ENCODE measurements around the gene GDPD5. TPM values are rescaled to one million over a fixed set of nuclear protein-coding genes. Genes with fewer than 3 reads are reported as not detected.

The GDPD5 gene
- total and polyA plus RNA-seq, 2 donors (not counting 3 experiments of a cell fraction or from before 2014, with no cell fraction given) = 60.2 to 79.2 TPM

GRCh38 chr11:75504501-75504900 lies 21.2 kb downstream of the GDPD5 start:
- Histone ChIP-seq H3K9me1 (replicated peaks; ENCODE audit: control insufficient read depth, extremely low read depth, insufficient read depth, low read length) (no peaks in the 10 kb centered on the region), H4K20me1 (replicated peaks; ENCODE audit: control insufficient read depth, extremely low read depth, insufficient read depth, low read length) (no peaks in the 10 kb centered on the region), H2AFZ (ENCODE audit: low read depth, low read length) (no peak overlapping the region), H3K9me3 (replicated peaks; ENCODE audit: control insufficient read depth, insufficient read depth, low read length) (no peaks in the 10 kb centered on the region), H3K27ac (ENCODE audit: insufficient read depth, low read depth, low read length) (no peak overlapping the region), H3K79me2 (ENCODE audit: control insufficient read depth, insufficient read depth, low read length) (no peaks in the 10 kb centered on the region), H3K36me3 (ENCODE audit: control insufficient read depth in 2 of 2, extremely low read depth in 1 of 2, insufficient read depth in 2 of 2, low read length in 2 of 2) (peaks cover 0 to 5% of the 10 kb centered on the region in 2 experiments), H3K27me3 (ENCODE audit: control insufficient read depth in 2 of 2, insufficient read depth in 2 of 2, low read length in 2 of 2) (no peaks in the 10 kb centered on the region), H3K9ac (replicated peaks; ENCODE audit: extremely low read depth, insufficient read depth, low read length) (no peak overlapping the region), H3K4me3 (replicated peaks in 1 of 3; ENCODE audit: insufficient read depth in 1 of 3, low read depth in 1 of 3, low read length in 3 of 3) (no peak overlapping the region), H3K4me2 (ENCODE audit: insufficient read depth, low read length) (no peak overlapping the region), H3K4me1 (ENCODE audit: control insufficient read depth, extremely low read depth, insufficient read depth, low read length) (peaks cover 11% of the 10 kb centered on the region)
- ChIA-PET POLR2A (interaction anchor here (0.7 kb wide), 1 partner anchor 12 kb away, joined by 3 read pairs; no protein-coding TSS in a partner anchor), CTCF (no interaction called here)
- TF ChIP-seq, protein P1, sequence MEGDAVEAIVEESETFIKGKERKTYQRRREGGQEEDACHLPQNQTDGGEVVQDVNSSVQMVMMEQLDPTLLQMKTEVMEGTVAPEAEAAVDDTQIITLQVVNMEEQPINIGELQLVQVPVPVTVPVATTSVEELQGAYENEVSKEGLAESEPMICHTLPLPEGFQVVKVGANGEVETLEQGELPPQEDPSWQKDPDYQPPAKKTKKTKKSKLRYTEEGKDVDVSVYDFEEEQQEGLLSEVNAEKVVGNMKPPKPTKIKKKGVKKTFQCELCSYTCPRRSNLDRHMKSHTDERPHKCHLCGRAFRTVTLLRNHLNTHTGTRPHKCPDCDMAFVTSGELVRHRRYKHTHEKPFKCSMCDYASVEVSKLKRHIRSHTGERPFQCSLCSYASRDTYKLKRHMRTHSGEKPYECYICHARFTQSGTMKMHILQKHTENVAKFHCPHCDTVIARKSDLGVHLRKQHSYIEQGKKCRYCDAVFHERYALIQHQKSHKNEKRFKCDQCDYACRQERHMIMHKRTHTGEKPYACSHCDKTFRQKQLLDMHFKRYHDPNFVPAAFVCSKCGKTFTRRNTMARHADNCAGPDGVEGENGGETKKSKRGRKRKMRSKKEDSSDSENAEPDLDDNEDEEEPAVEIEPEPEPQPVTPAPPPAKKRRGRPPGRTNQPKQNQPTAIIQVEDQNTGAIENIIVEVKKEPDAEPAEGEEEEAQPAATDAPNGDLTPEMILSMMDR (IDR thresholded peaks at IDR 0.05; ENCODE audit: extremely low read depth in 1 of 2, insufficient read depth in 1 of 2, low read depth in 1 of 2, low read length in 2 of 2) = no peak
- no peak for TF ChIP-seq MYC (IDR thresholded peaks at IDR 0.05; ENCODE audit: low read depth, low read length)
- TF ChIP-seq MAX (IDR thresholded peaks at IDR 0.05; ENCODE audit: insufficient read depth, insufficient read length) = no peak
- no peak for TF ChIP-seq EZH2 (IDR thresholded peaks at IDR 0.05; ENCODE audit: borderline replicate concordance, low read depth, low read length, severe bottlenecking)
- no peak for TF ChIP-seq GATA2 (IDR thresholded peaks at IDR 0.05; ENCODE audit: insufficient read depth, insufficient read length, low read depth, low read length)
- TF ChIP-seq POLR2AphosphoS5 (IDR thresholded peaks at IDR 0.05; ENCODE audit: insufficient read depth, low read depth, low read length) = no peak
- TF ChIP-seq FOS (IDR thresholded peaks at IDR 0.05; ENCODE audit: borderline replicate concordance, insufficient read depth, low read length) = no peak
- no peak for TF ChIP-seq JUN (IDR thresholded peaks at IDR 0.05; ENCODE audit: borderline replicate concordance, insufficient read depth, insufficient read length, low read depth)
- no peak for TF ChIP-seq POLR2A (IDR thresholded peaks at IDR 0.05; ENCODE audit: low read depth, low read length)
- BruUV-seq (replicated peaks) = no TSS peak
- dilution Hi-C loops (cut with MboI; ENCODE audit: extremely low pct_ligation_motif_present, low sequenced_read_pairs) (no loop called here), intact Hi-C loops (cut with micrococcal nuclease) (no loop called here)
- DNase-seq (ENCODE audit: low read depth, low spot score) (no peak), FAIRE-seq (no peak)

Data from endothelial cell of umbilical vein (primary cell).